ENCODE results near the gene SAG. TPM values are rescaled to one million over a fixed set of nuclear protein-coding genes. Genes with fewer than 3 reads are reported as not detected.

SAG gene
- total and polyA plus RNA-seq, 7 donors: not detected

DNA sequence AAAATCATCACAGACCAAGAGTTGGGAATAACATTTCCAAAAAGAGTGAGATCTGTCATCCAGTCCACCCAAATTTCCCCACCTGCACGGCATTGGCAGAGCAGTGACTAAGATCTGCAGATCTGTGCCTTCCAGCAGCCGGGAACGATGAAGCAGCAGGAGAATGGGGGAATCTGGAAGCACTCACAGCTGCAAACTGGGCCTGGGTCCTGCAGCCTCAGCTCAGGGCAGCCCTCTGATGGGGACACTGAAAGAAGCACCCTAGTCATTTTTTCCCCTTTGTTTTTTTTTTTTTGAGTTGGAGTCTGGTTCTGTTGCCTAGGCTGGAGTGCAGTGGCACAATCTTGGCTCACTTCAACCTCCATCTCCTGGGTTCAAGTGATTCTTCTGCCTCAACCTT is 4.4 kb upstream of the SAG start:
- TF ChIP-seq POLR2AphosphoS5 (IDR thresholded peaks at IDR 0.05): no peak
- TF ChIP-seq POLR2A (IDR thresholded peaks at IDR 0.05): no peak
- TF ChIP-seq, protein P1, sequence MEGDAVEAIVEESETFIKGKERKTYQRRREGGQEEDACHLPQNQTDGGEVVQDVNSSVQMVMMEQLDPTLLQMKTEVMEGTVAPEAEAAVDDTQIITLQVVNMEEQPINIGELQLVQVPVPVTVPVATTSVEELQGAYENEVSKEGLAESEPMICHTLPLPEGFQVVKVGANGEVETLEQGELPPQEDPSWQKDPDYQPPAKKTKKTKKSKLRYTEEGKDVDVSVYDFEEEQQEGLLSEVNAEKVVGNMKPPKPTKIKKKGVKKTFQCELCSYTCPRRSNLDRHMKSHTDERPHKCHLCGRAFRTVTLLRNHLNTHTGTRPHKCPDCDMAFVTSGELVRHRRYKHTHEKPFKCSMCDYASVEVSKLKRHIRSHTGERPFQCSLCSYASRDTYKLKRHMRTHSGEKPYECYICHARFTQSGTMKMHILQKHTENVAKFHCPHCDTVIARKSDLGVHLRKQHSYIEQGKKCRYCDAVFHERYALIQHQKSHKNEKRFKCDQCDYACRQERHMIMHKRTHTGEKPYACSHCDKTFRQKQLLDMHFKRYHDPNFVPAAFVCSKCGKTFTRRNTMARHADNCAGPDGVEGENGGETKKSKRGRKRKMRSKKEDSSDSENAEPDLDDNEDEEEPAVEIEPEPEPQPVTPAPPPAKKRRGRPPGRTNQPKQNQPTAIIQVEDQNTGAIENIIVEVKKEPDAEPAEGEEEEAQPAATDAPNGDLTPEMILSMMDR (IDR thresholded peaks at IDR 0.05): no peak
- no peak for TF ChIP-seq EP300 (IDR thresholded peaks at IDR 0.05)
- WGBS, 2 donors: 95 to 96% methylated on average over 3 of the region's 3 CpGs
- H3K27me3 ChIP-seq: no peaks in the 10 kb centered on the region
- no peak for DNase-seq
- intact Hi-C loops (cut with DNase I): no loop called here
- H3K4me1 ChIP-seq: no peaks in the 10 kb centered on the region
- H3K27ac ChIP-seq: no peak overlapping the region
- H3K36me3 ChIP-seq: no peaks in the 10 kb centered on the region
- no peaks in the 10 kb centered on the region for H3K9me3 ChIP-seq
- no peak overlapping the region for H3K4me3 ChIP-seq

DNA sequence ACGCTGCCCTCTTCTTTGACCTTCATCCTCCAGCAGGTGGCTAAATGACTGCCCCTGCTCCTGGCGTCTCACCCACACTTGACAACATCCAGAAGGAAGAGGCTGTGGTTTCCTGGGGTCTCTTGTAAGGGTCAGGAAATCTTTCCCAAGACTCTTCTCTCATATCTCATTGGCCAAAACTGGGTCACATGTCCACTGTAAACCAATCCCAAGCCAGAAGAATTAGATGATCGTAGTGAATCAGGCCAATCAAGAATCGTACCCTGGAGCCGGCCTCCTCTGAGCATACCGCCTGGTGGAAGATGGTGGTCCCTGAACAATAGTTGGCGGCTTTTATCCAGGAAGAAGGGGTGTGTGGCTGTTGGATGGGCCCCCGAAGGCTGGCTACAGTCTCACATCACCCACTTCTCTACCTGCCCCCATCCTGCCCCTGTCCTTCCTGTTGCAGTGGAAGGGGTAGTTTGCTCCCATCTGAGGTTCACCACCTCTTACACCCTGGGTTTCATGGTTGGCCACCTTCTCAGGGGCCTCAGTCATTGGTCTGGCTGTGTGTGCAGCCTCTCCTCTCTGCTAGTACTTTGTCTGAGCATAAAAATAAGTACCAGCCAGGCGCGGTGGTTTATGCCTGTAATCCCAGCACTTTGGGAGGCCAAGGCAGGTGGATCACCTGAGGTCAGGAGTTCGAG is 3.8 kb downstream of the SAG start:
- TF ChIP-seq, protein P1 (IDR thresholded peaks at IDR 0.05): no peak
- TF ChIP-seq POLR2AphosphoS5 (IDR thresholded peaks at IDR 0.05) (no peak), POLR2A (IDR thresholded peaks at IDR 0.05) (no peak), EP300 (IDR thresholded peaks at IDR 0.05) (no peak)
- Histone ChIP-seq H3K9me3 (no peaks in the 10 kb centered on the region), H3K27me3 (no peaks in the 10 kb centered on the region), H3K4me1 (no peaks in the 10 kb centered on the region), H3K36me3 (no peaks in the 10 kb centered on the region), H3K27ac (no peak overlapping the region), H3K4me3 (no peak overlapping the region)
- 88 to 89% methylated on average over 11 of the region's 11 CpGs for WGBS, 2 donors
- intact Hi-C loops (cut with DNase I): no loop called here
- DNase-seq: no peak

DNA sequence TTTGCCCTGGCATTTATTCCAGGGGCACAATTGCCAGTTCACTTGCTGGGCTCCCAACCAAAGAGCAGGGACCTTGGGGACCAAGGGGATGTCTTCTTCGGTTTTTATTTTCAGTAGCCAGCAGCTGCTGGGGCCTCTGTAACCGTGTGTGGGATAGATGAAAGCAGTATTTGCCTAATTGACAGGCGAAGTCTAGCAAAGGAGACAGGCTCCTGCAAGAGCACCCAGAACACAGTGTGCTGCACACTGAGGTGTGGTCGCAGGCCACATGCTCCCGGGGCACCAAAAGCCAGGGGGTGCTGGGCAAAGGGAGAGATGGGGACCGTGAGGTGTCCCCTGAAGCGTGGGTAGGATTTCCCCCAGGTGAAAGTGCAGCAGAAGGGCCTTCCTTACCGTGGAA is 5.3 kb downstream of the SAG start:
- peaks cover 0 to 2% (median 0%) of the 10 kb centered on the region in 4 donors for H3K9me3 ChIP-seq
- no peaks in the 10 kb centered on the region for H3K4me1 ChIP-seq
- intact Hi-C loops (cut with DNase I): no loop called here
- no peaks in the 10 kb centered on the region for H3K27me3 ChIP-seq
- H3K27ac ChIP-seq: no peak overlapping the region
- WGBS, 2 donors: 70 to 80% methylated on average over 8 of the region's 8 CpGs
- TF ChIP-seq POLR2AphosphoS5 (IDR thresholded peaks at IDR 0.05) (no peak), EP300 (IDR thresholded peaks at IDR 0.05) (no peak), POLR2A (IDR thresholded peaks at IDR 0.05) (no peak)
- TF ChIP-seq, protein P1 (IDR thresholded peaks at IDR 0.05): no peak
- H3K4me3 ChIP-seq: no peak overlapping the region
- no peaks in the 10 kb centered on the region for H3K36me3 ChIP-seq
- no peak for DNase-seq

DNA sequence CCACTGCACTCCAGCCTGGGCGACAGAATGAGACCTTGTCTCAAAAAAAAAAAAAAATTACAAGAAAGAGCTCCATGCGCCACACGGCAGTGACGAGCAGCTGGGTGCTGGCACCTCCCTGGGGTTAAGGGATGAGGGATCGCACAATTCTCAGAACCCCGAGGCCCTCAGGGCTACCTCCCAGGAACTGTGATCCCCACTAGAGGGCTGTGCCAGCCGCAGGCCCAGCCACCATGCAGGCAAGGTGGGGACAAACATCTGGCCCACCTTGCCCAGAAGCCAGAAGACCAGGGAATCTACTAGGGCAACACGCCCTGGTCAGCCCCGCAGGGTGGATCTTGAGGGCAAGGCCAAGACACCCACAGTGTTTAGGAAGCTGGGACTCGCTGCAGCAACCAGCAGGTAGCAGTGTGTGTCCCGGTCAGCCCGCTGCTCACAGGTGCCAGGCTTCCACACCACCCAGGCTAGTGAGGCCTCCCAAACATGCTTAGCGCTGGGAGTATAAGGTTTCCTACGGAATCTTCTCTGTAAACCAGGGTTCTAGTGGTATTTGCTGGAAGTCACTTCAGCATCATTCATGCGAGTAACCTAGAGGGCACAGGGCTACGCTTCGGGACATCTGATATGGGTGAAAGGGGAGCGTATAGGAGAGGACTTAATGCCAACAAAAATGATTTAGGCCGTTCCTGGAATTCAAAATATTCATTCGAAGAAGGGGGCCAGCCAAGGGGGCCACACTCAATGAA is 6.7 kb downstream of the SAG start:
- 94 to 96% methylated on average over 20 of the region's 20 CpGs for WGBS, 2 donors
- Histone ChIP-seq H3K4me3 (no peak overlapping the region), H3K36me3 (no peaks in the 10 kb centered on the region), H3K9me3 (peaks cover 0 to 2% (median 0%) of the 10 kb centered on the region in 4 donors), H3K27ac (no peak overlapping the region), H3K27me3 (no peaks in the 10 kb centered on the region), H3K4me1 (no peaks in the 10 kb centered on the region)
- intact Hi-C loops (cut with DNase I): no loop called here
- TF ChIP-seq EP300 (IDR thresholded peaks at IDR 0.05) (no peak), POLR2AphosphoS5 (IDR thresholded peaks at IDR 0.05) (no peak), POLR2A (IDR thresholded peaks at IDR 0.05) (no peak)
- TF ChIP-seq, protein P1 (IDR thresholded peaks at IDR 0.05): no peak
- DNase-seq: no peak
